Endothelial cell of umbilical vein (primary cell): ENCODE results near the gene SMOC2.

Experiments used
- CTCF ChIP-seq, 2 donors: IDR thresholded peaks; 1 replicate in 1 of 2; 2 replicates in 1 of 2; pipeline ENCODE4 v1.5.1; 2011; ENCODE audit warnings: low read length in 2 of 2, mild to moderate bottlenecking in 2 of 2, moderate library complexity in 2 of 2, control low read depth in 1 of 2, inconsistent platforms in 1 of 2, low read depth in 1 of 2; ENCODE audit not compliant: insufficient read depth in 1 of 2; ENCODE audit errors: extremely low read depth in 1 of 2
- EZH2 ChIP-seq: IDR thresholded peaks from 2 replicates; pipeline ENCODE4 v1.6.1; 2012; ENCODE audit warnings: borderline replicate concordance, low read depth, mild to moderate bottlenecking, moderate library complexity, low read length, inconsistent platforms; ENCODE audit not compliant: severe bottlenecking
- FOS ChIP-seq: IDR thresholded peaks from 2 replicates; pipeline ENCODE4 v1.6.1; 2011; ENCODE audit warnings: mild to moderate bottlenecking, low read length, moderate library complexity, borderline replicate concordance; ENCODE audit not compliant: insufficient read depth
- MAX ChIP-seq: IDR thresholded peaks from 2 replicates; pipeline ENCODE4 v1.6.1; 2011; ENCODE audit not compliant: insufficient read depth, insufficient read length
- MYC ChIP-seq: IDR thresholded peaks from one replicate; pipeline ENCODE4 v1.6.1; 2011; ENCODE audit warnings: mild to moderate bottlenecking, low read depth, low read length
- POLR2A ChIP-seq: IDR thresholded peaks from 2 replicates; pipeline ENCODE4 v1.6.1; 2012; ENCODE audit warnings: low read depth, mild to moderate bottlenecking, control low read depth, low read length
- POLR2AphosphoS5 ChIP-seq: IDR thresholded peaks from 2 replicates; pipeline ENCODE4 v1.6.1; 2012; ENCODE audit warnings: low read depth, mild to moderate bottlenecking, control low read depth, low read length, moderate library complexity; ENCODE audit not compliant: insufficient read depth

GRCh38 chr6:168437751-168438150 is 3.2 kb upstream of the SMOC2 start:
- no peak for TF ChIP-seq EZH2
- no peak for TF ChIP-seq POLR2A
- TF ChIP-seq CTCF (IDR thresholded peaks at IDR 0.05; ENCODE audit: extremely low read depth in 1 of 2, insufficient read depth in 1 of 2, low read depth in 1 of 2, low read length in 2 of 2) = no peak
- no peak for TF ChIP-seq FOS
- TF ChIP-seq POLR2AphosphoS5 = no peak
- TF ChIP-seq MAX = no peak
- no peak for TF ChIP-seq MYC
